K562 (cell line): Measurements from ENCODE around the gene OR4S1. TPM values are rescaled to one million over a fixed set of nuclear protein-coding genes. Genes with fewer than 3 reads are reported as not detected.

Experiments
- ATAC-seq: fragments of 200-7000 bp; cut with Tn5 transposase; 3 replicates; pipeline ENCODE4 v1.9.1; 2020; ENCODE audit warnings: moderate library complexity
- Bru-seq: library from RNA; stranded (reverse); fragments of 400-500 nt; gene quantifications from one replicate; lab custom pipeline; 2021; lab: Mats Ljungman, UMichigan
- BruChase-seq, 2 experiments: library from RNA; stranded (reverse); fragments of 400-500 nt; gene quantifications; one replicate each; lab custom pipeline; 2021; lab: Mats Ljungman, UMichigan
- BruUV-seq: library from RNA; stranded (reverse); fragments of 400-500 nt; replicated peaks from 2 replicates; lab custom pipeline; 2021; lab: Mats Ljungman, UMichigan
- CTCF ChIA-PET: fragments of 300-600 bp; formaldehyde crosslinking; extraction: SDS; loops from one replicate; lab custom pipeline; 2021; ENCODE audit warnings: low intra/inter-chr PET ratio; lab: Yijun Ruan, JAX
- POLR2A ChIA-PET: fragments of 300-600, 350-650 bp; sonication (Branson Sonifier 250); formaldehyde crosslinking; extraction: SDS; loops from one replicate; lab custom pipeline; 2021; ENCODE audit warnings: antibody characterized with exemption, inconsistent platforms; lab: Yijun Ruan, JAX
- DNase-seq, 4 experiments: peaks; one replicate each; pipeline versions ENCODE4 v3.0.0 to v3.0.0-alpha.2; 2011 to 2018; ENCODE audit warnings: low spot score in 3 of 4, mixed read lengths in 3 of 4; ENCODE audit errors: extremely low read depth in 1 of 4
- FAIRE-seq: peaks from 2 replicates; lab custom pipeline; 2011; peaks lifted over from hg19 to GRCh38; lab: Jason Lieb, UNC
- H2AFZ ChIP-seq: 2 replicates; pipeline ENCODE4 v1.6.0; 2011; ENCODE audit warnings: low read depth, low read length, control low read depth, inconsistent platforms
- H3K27ac ChIP-seq: fragments of 200-600 bp; 3 replicates; pipeline ENCODE4 v1.8.0; 2011; ENCODE audit warnings: low read depth, mild to moderate bottlenecking, control low read depth, inconsistent platforms, low read length, moderate library complexity, mixed read lengths; ENCODE audit errors: extremely low read depth
- H3K27me3 ChIP-seq, 2 experiments: fragments of 300-600 bp in 1 of 2; 2 replicates in 1 of 2; 3 replicates in 1 of 2; pipeline versions ENCODE4 v1.6.0 to v1.8.0; 2011; ENCODE audit warnings: inconsistent platforms in 2 of 2, low read length in 2 of 2, mild to moderate bottlenecking in 1 of 2, mixed read lengths in 1 of 2, moderate library complexity in 1 of 2; ENCODE audit not compliant: control insufficient read depth in 2 of 2, insufficient read depth in 2 of 2
- H3K36me3 ChIP-seq: fragments of 300-600 bp; 3 replicates; pipeline ENCODE4 v1.8.0; 2011; ENCODE audit warnings: mild to moderate bottlenecking, low read length, inconsistent platforms; ENCODE audit not compliant: control insufficient read depth, insufficient read depth
- H3K4me1 ChIP-seq, 2 experiments: fragments of 200-600 bp in 1 of 2; replicated peaks in 1 of 2; 2 replicates in 1 of 2; 3 replicates in 1 of 2; pipeline versions ENCODE4 v1.5.1 to v1.8.0; 2011; ENCODE audit warnings: inconsistent platforms in 2 of 2, low read length in 2 of 2, mild to moderate bottlenecking in 1 of 2, mixed read lengths in 1 of 2, moderate library complexity in 1 of 2; ENCODE audit not compliant: control insufficient read depth in 2 of 2, insufficient read depth in 2 of 2
- H3K4me2 ChIP-seq: 2 replicates; pipeline ENCODE4 v1.6.1; 2011; ENCODE audit warnings: low read length, control low read depth, inconsistent platforms, mixed read lengths; ENCODE audit not compliant: insufficient read depth
- H3K4me3 ChIP-seq: fragments of 200-600 bp; sonication (generic), shearing (Covaris generic); 2 replicates; pipeline ENCODE4 v1.5.1; 2016; ENCODE audit warnings: control low read depth, inconsistent platforms
- H3K79me2 ChIP-seq: fragments of 200-600 bp; 3 replicates; pipeline ENCODE4 v1.8.0; 2011; ENCODE audit warnings: low read length, inconsistent platforms; ENCODE audit not compliant: control insufficient read depth, insufficient read depth
- H3K9ac ChIP-seq, 2 experiments: 2 replicates each; pipeline versions ENCODE4 v1.6.0 to v1.6.1; 2011; ENCODE audit warnings: low read depth in 2 of 2, low read length in 2 of 2, control low read depth in 1 of 2, inconsistent platforms in 1 of 2, mild to moderate bottlenecking in 1 of 2, mixed read lengths in 1 of 2; ENCODE audit not compliant: insufficient read depth in 1 of 2
- H3K9me1 ChIP-seq: one replicate; pipeline ENCODE4 v1.6.0; 2011; ENCODE audit warnings: inconsistent platforms, mild to moderate bottlenecking, low read length, moderate library complexity; ENCODE audit not compliant: control insufficient read depth, insufficient read depth
- H3K9me3 ChIP-seq: replicated peaks from 2 replicates; pipeline ENCODE4 v1.5.1; 2011; ENCODE audit warnings: low read depth, low read length, inconsistent platforms; ENCODE audit not compliant: control insufficient read depth, insufficient read depth
- H4K20me1 ChIP-seq: replicated peaks from 2 replicates; pipeline ENCODE4 v1.6.1; 2011; ENCODE audit warnings: low read length, inconsistent platforms, mixed read lengths; ENCODE audit not compliant: control insufficient read depth, insufficient read depth
- BCOR ChIP-seq: fragments of 450-650 bp; IDR thresholded peaks from 2 replicates; pipeline ENCODE4 v1.6.1; 2016
- CGGBP1 ChIP-seq: fragments of 250-450 bp; sonication (Bioruptor Pico); IDR thresholded peaks from 2 replicates; pipeline ENCODE4 v1.9.0; 2021; ENCODE audit warnings: mild to moderate bottlenecking
- HDAC2 ChIP-seq: fragments of 450-650 bp; IDR thresholded peaks from 2 replicates; pipeline ENCODE4 v1.6.1; 2016; ENCODE audit warnings: mild to moderate bottlenecking
- KLF6 ChIP-seq: fragments of 250-450 bp; sonication (Bioruptor Pico); IDR thresholded peaks from 2 replicates; pipeline ENCODE4 v1.4.0; 2020; ENCODE audit warnings: mild to moderate bottlenecking, moderate library complexity, borderline replicate concordance
- POLR2A ChIP-seq: fragments of 450-650 bp; conservative IDR thresholded peaks from 2 replicates; pipeline ENCODE4 v1.6.1; 2016
- SRSF7 ChIP-seq: fragments of 200-400 bp; formaldehyde crosslinking; optimal IDR thresholded peaks from 2 replicates; pipeline ENCODE3; 2017; ENCODE audit warnings: mild to moderate bottlenecking, low read depth, low read length
- STAT5A ChIP-seq: IDR thresholded peaks from 2 replicates; pipeline ENCODE4 v1.6.1; 2012; ENCODE audit warnings: low read length, inconsistent platforms, borderline replicate concordance
- TFAP4 ChIP-seq: sonication (generic); formaldehyde crosslinking; IDR thresholded peaks from 2 replicates; pipeline ENCODE4 v1.8.0; 2022; ENCODE audit warnings: missing genetic modification reagents, mild to moderate bottlenecking, moderate library complexity, borderline replicate concordance
- YY1 ChIP-seq, 3 experiments: IDR thresholded peaks; 2 replicates each; pipeline ENCODE4 v1.6.1; 2011; ENCODE audit warnings: low read length in 2 of 3, mild to moderate bottlenecking in 2 of 3, moderate library complexity in 2 of 3, borderline replicate concordance in 1 of 3, control low read depth in 1 of 3, low read depth in 1 of 3; ENCODE audit not compliant: insufficient read depth in 3 of 3, insufficient replicate concordance in 2 of 3, control insufficient read depth in 1 of 3, insufficient read length in 1 of 3; ENCODE audit errors: extremely low read depth in 1 of 3
- ZBTB49 ChIP-seq: sonication (generic); formaldehyde crosslinking; IDR thresholded peaks from 2 replicates; pipeline ENCODE4 v1.8.0; 2022; ENCODE audit warnings: missing genetic modification reagents, mild to moderate bottlenecking, borderline replicate concordance
- ZNF133 ChIP-seq: fragments of 250-450 bp; sonication (Bioruptor Pico); IDR thresholded peaks from 2 replicates; pipeline ENCODE4 v1.4.0; 2020; ENCODE audit warnings: mild to moderate bottlenecking
- ZNF174 ChIP-seq: fragments of 250-450 bp; sonication (Bioruptor Pico); IDR thresholded peaks from 2 replicates; pipeline ENCODE4 v1.4.0; 2020; ENCODE audit warnings: mild to moderate bottlenecking
- WGBS: fragments of 100-300 bp; shearing (Covaris generic); methylation state at CpG from one replicate; pipeline ENCODE4 v1.1.6; 2016; ENCODE audit warnings: low coverage, mixed read lengths; ENCODE audit not compliant: insufficient coverage; ENCODE audit errors: missing lambda C conversion rate; 5-methylcytosine and 5-hydroxymethylcytosine counted together
- in situ Hi-C: fragments of 300-500 bp; cut with MboI; formaldehyde crosslinking; loops from 4 replicates; pipeline ENCODE4 v1.15.0; 2018; ENCODE audit warnings: inconsistent platforms, mixed read lengths
- intact Hi-C: fragments of 100-400 bp; cut with micrococcal nuclease; formaldehyde crosslinking; loops from 2 replicates; pipeline ENCODE4 v1.14.2; 2022
- long read RNA-seq, 3 experiments: library from polyadenylated mRNA in 2 of 3; library from RNA in 1 of 3; unstranded in 2 of 3; stranded (forward) in 1 of 3; transcript quantifications; one replicate each; pipeline ENCODE4 v2.0.0, GENCODE V29; 2019 to 2022
- polyA minus RNA-seq, 3 experiments: library from RNA; depleted of rRNA, polyadenylated mRNA; stranded (reverse); fragments of >200 nt; gene quantifications; 2 replicates each; pipeline ENCODE4 v1.2.3, GENCODE V29; 2011
- polyA plus RNA-seq, 8 experiments: library from polyadenylated mRNA; depleted of rRNA in 4 of 8; stranded (reverse) in 5 of 8; unstranded in 3 of 8; fragments of >200 nt; fragmentation: Nextera tagmentation in 2 of 8; fragmentation: Illumina TruSeq in 1 of 8; extraction: Ambion mirVana in 2 of 8; extraction: Trizol in 1 of 8; gene quantifications; 2 replicates each; pipeline versions ENCODE4 v1.2.1 to v1.2.3, GENCODE V29; 2011 to 2014; ENCODE audit warnings: inconsistent platforms in 1 of 8, missing spikeins in 1 of 8
- total RNA-seq, 7 experiments: library from RNA; depleted of rRNA in 6 of 7; stranded (reverse); fragments of >200 nt in 6 of 7; fragmentation: Illumina TruSeq in 2 of 7; extraction: Trizol in 2 of 7; gene quantifications; 2 replicates each; pipeline versions ENCODE4 v1.2.1 to v1.2.3, GENCODE V29; 2011 to 2021; ENCODE audit warnings: low replicate concordance in 1 of 7

The OR4S1 gene
- total RNA-seq (2011; cell fraction: chromatin; rRNA removed; ENCODE audit: low replicate concordance) = not detected in 2 replicates
- total RNA-seq (2011; cell fraction: nucleolus; rRNA removed) = not detected in 2 replicates
- not detected in 2 replicates for total RNA-seq (2011; cell fraction: nucleoplasm; rRNA removed)
- total RNA-seq (2014; rRNA removed) (not detected in 2 replicates), total RNA-seq (2014; rRNA removed; fragmentation: Illumina TruSeq; extraction: Trizol) (not detected in 2 replicates), total RNA-seq (2015; rRNA removed; fragmentation: Illumina TruSeq; extraction: Trizol) (not detected in 2 replicates), total RNA-seq (2021) (not detected in 2 replicates), polyA plus RNA-seq (2011; rRNA removed) (not detected in 2 replicates), polyA plus RNA-seq (2014; fragmentation: Illumina TruSeq; extraction: Trizol) (not detected in 2 replicates), polyA plus RNA-seq (2014; fragmentation: Nextera tagmentation; extraction: Ambion mirVana) (not detected), polyA plus RNA-seq (2014; rRNA removed) (not detected in 2 replicates), polyA minus RNA-seq (2011; rRNA and poly(A)+ RNA removed) (not detected in 2 replicates), Bru-seq, nascent RNA (not detected), BruChase-seq, experiment 1, labeled RNA remaining after a 2-hour chase (not detected), BruChase-seq, experiment 2, labeled RNA remaining after a 6-hour chase (not detected)
- not detected in 2 replicates for polyA plus RNA-seq (2011; cell fraction: cytosol; rRNA removed)
- not detected in 2 replicates for polyA plus RNA-seq (2011; cell fraction: nucleus; rRNA removed)
- polyA plus RNA-seq (2012) = not detected in 2 replicates
- not detected in 2 replicates for polyA minus RNA-seq (2011; cell fraction: cytosol; rRNA and poly(A)+ RNA removed)
- polyA minus RNA-seq (2011; cell fraction: nucleus; rRNA and poly(A)+ RNA removed) = not detected in 2 replicates
- long read RNA-seq, experiment 1 = 0 reads
- long read RNA-seq, experiment 2 = 0 reads
- long read RNA-seq, experiment 3 = 0 reads

- DNase-seq (no peak), ATAC-seq (no peak), FAIRE-seq (no peak)
- Histone ChIP-seq H2AFZ (no peak within 1 kb of the TSS), H3K36me3 (no peaks in the 10 kb centered on the region), H3K4me2 (no peak within 1 kb of the TSS), H3K9me1 (no peaks in the 10 kb centered on the region), H3K4me1 (no peaks in the 10 kb centered on the region), H3K9me3 (no peaks in the 10 kb centered on the region), H3K79me2 (no peaks in the 10 kb centered on the region), H3K27ac (no peak within 1 kb of the TSS), H3K9ac (no peak within 1 kb of the TSS), H3K4me3 (no peak within 1 kb of the TSS), H4K20me1 (no peaks in the 10 kb centered on the region), H3K27me3 (no peaks in the 10 kb centered on the region)
- in situ Hi-C loops (no loop called here), intact Hi-C loops (loop anchor here (2.0 to 10.0 kb wide), 2 partner anchors 133 to 1689 kb away; no protein-coding TSS in a partner anchor)
- POLR2A ChIA-PET = no interaction called here
- BruUV-seq = no TSS peak
- CTCF ChIA-PET = no interaction called here
- 0% methylated on average over 1 of the region's 1 CpG for WGBS
- TF ChIP-seq KLF6 (CRISPR knock-in tag) (no peak), BCOR (no peak), ZNF133 (CRISPR knock-in tag) (no peak), YY1 (IDR thresholded peaks at IDR 0.05; ENCODE audit: borderline replicate concordance in 1 of 3, control insufficient read depth in 1 of 3, extremely low read depth in 1 of 3, insufficient read depth in 3 of 3, insufficient read length in 1 of 3, insufficient replicate concordance in 2 of 3, low read depth in 1 of 3, low read length in 2 of 3) (no peak), STAT5A (no peak), ZNF174 (CRISPR knock-in tag) (no peak), POLR2A (no peak), HDAC2 (no peak), SRSF7 (no peak), TFAP4 (no peak), CGGBP1 (no peak), ZBTB49 (CRISPR knock-in tag) (no peak)
Measured at GRCh38 chr11:48305923-48306322, at the start of gene OR4S1. OR4S1 (plus strand) TSS chr11:48306223; CDS start chr11:48306223, 0 bp downstream.
